GM11168 (cell line): ENCODE measurements around the gene FAM171A1.
"Not testable (repeated sequence)": the region's sequence is repeated elsewhere in the genome, so short reads cannot be mapped to it uniquely, and the experiment has no call there.

Experiments used
- in situ Hi-C: fragments of 300-500 bp; cut with MboI; formaldehyde crosslinking; loops from one replicate; pipeline ENCODE4 v1.12.0; 2022; ENCODE audit warnings: low sequenced_read_pairs; ENCODE audit not compliant: unreplicated experiment

Gene FAM171A1

DNA sequence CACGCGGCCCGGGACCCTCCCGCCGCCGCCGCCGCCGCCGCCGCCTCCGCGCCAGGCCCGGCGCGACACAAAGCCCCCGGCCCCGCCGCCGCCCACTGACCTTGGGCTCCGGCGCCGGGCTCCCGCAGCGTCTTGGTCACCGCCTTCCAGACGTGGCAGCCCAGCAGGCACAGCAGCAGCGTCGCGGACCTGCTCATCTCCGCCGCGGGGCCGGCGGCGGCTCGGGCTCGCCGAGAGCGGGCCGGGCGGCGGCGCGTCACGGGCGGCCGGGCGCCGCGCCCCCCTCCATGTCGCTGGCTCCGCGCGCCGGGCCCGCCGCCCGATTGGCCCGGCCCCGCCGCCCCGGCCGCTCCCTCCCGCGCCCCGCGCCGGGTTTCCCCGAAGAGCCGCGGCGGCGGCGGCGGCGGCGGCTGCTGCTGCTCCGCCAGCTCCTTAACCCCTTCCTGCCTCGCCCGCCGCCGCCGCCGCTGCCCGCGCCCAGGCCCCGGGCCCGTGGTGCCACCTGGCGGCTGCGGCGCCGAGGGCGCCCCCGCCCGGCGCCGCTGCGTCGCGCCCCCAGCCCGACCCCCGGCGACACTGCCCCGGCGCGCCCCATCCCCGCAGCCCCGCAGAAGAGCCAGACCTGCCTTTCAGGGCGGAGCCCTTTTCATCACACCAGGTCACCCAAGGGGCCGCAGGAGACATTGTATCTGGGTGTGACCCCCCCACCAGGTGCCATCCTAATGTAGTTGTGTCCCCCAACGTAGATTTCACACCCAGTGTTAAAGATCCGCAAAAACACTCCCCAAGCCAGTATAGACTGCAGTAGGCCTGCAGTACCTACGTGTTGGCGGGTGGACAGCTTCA, at the start of gene FAM171A1:
FAM171A1 (minus strand) TSS at position 434 of the 846 bp plus-strand sequence; CDS start at position 197, 237 bp downstream.
- in situ Hi-C loops: no loop called here

DNA sequence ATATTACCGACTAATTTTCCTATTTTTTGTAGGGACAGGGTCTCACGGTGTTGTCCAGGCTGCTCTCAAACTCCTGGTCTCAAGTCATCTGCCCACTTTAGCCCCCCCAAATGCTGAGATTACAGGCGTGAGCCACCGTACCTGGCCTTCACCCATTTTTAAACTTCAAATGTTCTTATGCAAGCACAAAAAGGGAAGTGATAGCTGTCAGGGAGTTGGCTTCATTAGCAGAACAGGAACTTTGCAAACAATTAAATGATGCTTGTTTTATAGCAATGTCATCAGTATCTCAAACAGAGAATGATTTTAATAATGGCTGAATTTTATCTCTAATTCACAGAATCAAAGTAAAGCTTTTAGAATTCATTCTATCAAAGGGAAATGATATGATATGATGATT, 49.8 kb upstream of the FAM171A1 start:
- in situ Hi-C loops: no loop called here

DNA sequence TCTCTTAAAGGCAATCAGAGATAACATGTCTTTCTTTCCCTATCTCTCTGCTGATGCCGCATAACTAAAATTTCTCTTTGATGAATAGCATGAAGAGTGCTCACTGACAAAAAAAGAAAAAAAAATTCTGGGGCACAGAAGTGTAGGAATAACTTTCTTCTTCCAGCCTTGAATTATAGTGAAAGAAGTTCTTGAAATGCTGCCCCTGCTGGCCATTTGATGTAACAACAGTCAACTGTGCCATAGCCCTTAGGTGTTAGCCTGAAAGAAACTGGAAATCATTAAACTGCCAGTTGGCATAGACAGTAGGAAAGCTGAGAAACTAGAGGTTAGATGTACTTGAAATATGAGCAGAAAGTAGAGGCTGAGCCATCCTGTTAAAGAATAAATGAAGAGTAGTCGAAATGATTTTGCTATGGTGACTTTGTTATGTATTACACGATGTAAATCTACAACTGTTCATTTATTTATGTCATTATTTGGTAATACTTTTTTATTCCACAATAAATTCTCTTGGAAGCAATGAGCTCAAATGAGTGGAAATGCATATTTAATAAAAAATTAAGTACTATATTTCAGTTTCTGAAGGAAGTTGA, 48.3 kb upstream of the FAM171A1 start:
- in situ Hi-C loops: no loop called here

DNA sequence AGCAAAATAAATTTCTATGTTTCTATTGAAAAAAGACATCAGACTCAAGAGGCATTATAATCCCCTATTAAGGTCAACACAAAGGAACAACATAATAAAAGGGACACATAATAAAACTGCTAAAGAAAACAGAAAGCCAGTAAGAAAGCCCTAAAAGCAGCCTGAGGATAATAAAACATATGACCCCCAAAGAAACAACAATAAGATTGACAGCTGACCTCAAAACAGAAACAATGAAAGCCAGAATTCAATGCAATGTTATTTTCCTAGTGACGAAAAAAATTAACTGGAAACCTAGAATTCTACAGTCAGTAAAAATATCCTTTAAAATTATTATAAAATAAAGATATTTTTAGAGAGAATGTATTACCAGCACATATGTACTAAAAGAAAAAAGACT, 44.9 kb upstream of the FAM171A1 start:
- in situ Hi-C loops: no loop called here

DNA sequence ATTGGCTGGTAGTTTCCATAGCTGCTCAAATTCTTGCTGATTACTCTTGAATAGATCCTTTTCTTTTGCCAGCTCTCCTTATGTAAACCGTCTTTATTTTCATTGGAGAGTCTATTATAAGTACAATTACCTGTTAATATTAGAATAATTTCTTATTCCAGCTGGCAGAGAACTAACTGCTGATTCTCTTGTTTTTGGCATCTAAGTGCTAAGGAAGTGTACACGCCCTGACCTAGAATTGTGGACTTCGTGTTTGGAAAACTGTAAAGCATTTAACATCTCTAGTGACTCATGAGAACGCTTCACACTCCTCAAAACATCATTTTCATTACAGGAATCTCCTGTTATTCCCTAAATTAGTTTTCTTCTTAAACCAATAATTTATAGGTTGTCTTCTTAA, 39.9 kb upstream of the FAM171A1 start:
- in situ Hi-C loops: no loop called here

DNA sequence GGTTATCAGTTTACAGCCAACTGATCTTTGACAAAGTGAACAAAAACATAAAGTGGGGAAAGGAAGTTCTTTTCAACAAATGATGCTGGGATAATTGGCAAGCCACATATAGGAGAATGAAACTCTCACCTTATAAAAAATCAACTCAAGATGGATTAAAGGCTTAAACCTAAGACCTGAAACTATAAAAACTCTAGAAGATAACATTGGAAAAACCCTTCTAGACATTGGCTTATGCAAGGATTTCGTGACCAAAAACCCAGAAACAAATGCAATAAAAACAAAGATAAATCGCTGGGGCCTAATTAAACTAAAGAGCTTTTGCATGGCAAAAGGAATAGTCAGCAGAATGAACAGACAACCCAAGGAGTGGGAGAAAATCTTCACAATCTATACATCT, 38.3 kb upstream of the FAM171A1 start:
- in situ Hi-C loops: not testable (repeated sequence)

DNA sequence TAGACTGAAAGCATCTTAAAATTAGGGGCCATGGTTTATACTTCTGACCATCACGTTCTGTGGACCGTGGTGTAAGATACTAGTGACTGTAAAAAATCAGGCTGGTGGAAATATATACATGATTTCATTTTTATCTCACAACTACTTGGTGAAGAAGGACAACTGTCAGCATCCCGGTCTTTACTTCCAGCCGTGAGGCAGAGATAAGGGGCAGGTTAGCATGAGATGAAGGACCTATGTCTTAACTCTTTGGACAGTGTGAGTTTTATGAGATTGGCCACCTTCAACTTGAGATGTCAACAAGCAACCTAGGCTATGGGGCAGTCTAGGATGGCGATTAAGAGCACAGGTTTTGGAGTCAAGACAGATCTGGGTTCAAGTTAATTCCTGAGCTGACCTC, 37.5 kb upstream of the FAM171A1 start:
- in situ Hi-C loops: no loop called here

DNA sequence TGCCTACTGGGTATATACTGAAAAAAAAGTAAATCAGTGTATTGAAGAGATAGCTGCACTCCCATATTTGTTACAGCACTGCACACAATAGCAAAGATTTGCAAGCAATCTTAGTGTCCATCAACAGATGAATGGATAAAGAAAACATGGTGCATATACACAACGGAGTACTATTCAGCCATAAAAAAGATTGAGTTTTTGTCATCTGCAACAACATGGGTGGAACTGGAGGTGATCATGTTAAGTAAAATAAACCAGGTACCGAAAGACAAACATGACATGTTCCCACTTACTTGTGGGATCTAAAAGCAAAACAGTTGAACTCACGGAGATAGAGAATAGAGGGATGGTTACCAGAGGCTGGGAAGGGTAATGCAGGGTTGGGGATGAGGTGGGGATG, 34.2 kb upstream of the FAM171A1 start:
- in situ Hi-C loops: no loop called here

DNA sequence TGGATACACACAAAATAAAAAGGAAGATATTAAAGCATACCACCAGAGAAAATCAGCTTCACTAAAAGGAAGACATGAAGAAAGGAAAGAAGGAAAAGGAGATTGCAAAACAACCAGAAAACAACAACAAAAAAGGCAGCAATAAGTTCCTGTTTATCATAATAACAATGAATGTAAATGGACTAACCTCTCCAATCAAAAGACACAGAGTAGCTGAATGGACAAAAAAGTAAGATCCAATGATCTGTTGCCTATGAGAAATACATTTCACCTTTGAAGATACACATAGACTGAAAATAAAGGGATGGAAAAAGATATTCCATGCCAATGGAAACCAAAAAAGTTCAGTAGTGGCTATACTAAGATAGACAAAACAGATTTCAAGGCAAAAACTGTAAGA, 30.3 kb upstream of the FAM171A1 start:
- in situ Hi-C loops: no loop called here

DNA sequence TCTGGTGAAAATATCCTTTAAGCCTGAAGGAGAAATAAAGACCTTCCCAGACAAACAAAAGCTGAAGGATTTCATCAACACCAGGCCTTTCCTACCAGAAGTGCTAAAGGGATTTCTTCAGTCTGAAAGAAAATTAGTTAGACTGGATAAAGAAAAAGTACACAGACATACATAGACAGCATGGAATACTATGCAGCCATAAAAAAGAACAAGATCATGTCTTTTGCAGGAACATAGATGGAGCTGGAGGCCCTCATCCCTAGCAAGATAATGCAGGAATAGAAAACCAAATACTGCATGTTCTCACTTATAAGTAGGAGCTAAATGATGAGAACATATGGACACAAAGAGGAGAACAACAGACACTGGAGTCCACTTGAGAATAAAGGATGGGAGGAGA, 29.4 kb upstream of the FAM171A1 start:
- in situ Hi-C loops: not testable (repeated sequence)

DNA sequence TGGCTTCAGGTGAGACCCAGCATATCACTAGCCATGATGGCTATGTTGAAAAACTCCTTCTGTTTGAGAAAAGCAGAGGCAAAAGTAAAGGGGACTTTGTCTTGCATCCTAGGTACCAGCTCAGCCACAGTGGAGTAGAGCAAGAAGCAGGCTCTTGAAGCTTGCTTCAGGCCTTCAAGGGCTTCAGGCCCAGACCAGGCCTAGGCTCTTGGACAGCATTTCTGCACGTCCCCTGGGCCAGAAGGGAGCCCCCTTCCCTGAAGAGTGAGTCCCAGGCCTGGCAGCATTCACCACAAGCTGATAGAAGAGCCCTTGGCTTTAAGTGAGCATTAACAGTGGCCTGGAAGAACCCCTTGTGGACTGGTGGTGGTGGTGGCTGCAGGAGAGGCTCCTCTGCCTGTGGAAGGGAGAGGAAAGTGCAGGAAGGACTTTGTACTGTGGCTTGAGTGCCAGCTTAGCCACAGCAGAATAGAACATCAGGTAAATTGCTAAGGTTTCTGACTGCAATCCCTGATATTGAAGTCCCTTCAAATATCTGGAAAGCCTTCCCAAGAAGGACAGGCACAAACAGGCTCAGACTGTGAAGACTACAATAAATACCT, 28.1 kb upstream of the FAM171A1 start:
- in situ Hi-C loops: no loop called here

DNA sequence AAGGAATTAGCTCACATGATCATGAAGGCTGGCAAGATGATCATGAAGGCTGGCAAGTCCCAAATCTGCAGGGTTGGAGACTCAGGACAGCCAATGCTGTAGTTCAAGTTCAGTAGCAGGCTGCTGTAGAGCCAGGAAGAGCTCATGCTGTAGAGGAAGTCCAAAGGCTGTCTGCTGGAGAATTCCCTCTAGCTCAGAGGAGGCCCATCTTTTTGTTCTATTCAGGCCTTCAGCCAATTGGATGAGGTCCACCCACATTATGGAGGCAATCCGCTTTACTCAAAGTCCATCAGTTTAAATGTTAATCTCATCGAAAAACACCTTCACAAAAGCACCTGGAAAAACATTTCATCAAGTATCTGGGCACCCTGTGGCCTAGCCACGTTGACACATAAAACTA, 24.8 kb upstream of the FAM171A1 start:
- in situ Hi-C loops: no loop called here

DNA sequence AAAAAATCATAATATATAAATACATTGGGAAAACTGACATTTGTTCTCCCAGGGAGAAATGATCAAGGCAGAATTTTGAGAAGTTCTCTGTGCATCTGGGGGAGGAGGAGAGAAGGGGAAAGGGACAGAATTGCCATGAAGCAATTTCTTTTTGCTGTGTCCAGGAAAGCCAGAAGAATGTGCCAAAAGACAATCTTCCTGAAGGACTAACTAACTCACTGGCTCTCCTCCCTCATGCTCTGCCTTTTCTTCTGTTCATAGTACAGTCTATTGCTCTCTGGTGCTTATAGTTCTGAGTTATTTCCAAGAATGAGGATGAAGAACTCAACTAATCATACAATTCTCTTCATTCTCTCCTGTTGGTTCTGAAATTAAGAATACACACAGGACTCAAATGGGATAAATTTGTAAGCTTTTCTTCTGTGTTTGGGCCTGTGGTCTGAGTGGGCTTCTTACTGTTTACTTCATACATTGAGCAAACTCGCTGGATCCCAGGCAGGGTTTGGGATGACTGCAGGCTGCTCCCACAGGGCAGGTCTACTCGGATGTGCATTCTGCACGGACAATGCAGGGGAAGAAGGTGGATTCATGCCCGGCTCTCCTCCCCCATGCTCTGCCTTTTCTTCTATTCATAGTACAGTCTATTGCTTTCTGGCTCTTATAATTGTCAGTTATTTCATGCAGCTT, 22.2 kb upstream of the FAM171A1 start:
- in situ Hi-C loops: no loop called here

DNA sequence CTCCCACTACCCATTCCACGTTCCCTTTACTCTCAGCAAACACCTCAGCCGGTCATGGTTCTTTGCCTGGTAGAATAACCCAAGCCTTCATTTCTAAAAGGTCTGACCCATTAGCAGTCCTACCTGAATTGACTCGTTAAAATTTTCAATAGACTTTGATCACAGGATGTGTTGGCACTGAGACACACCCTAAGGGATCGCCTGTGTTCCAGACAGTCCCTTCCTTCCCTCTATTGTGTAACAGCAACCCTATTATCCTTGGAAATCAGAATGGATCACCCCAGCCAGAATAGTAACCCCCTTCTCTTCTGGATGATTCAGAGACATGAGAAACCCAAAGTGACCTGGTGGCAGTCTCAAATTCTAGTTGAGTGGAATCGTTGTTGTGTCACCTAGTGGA, 20.4 kb upstream of the FAM171A1 start:
- in situ Hi-C loops: no loop called here

DNA sequence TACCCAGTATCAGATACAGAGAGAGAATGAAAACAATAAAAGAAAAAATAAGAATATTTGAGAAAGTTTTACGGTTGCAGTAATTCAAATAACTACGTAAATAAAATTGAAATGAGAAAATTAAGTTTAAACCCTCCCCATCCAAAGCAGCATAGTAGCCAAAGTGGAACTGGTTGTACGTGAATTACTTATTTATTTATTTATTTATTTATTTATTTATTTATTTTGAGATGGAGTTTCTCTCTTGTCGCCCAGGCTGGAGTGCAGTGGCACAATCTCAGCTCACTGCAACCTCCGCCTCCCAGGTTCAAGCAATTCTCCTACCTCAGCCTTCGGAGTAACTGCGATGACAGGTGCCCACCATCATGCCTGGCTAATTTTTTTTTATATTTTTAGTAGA, 17.1 kb upstream of the FAM171A1 start:
- in situ Hi-C loops: not testable (repeated sequence)

DNA sequence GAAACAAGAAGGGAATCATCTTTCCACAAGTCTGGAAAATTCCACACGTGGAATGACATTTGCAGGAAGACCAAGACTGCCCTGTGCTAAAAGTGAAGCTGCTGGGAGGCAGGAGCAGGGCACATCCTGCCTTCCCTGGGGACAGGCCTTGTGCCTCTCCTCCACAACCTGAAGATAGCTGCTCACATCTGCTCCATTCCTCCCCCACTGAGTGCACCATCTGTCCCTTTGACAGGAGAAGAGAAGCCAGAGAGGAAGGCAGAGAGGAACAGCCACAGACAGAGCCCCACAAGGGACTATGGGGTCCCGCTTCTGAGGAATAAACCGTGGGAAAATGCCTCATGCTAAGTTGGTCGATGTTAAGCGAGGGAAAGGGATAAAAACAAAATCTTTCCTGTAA, 15.9 kb upstream of the FAM171A1 start:
- in situ Hi-C loops: no loop called here

DNA sequence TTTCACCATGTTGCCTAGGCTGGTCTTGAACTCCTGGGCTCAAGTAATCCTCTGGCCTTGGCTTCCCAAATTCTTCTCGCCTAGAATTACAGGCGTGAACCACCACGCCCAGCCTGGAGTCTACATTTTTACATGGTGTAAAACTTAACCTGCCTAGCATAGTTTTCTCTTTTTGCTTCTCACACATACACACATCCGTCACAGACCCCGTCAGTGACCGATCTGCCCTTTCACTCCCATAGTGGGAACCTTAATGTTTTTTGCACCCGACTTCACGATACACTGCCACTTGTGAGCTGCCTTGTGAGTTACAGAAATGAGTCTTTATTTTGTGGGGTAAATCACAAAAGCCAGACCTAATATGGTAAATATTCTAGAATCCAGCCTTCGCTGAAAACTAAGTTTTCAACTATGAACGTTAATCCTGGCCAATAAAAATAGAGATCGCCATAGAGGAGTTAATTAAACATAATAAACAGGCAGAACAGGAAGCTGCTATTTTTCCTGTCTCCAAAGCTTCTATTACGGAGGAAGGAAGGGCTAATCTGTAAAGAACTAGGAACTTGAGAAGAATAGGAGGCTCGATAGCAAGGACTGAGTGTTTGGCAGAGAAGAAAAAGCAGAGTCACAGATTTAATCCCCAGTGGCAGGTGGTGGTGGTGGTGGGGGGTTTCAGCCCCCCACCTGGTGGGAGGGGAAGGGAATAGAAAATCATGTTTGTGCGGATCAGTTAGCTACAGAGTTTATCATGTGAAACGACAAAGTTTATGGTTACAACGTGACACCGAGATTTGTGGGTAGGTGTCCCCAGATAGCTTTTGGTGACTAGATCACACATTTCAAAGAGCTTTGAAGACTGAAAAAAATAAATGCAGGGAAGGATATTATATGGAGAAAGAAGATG, 14.7 kb upstream of the FAM171A1 start:
- in situ Hi-C loops: no loop called here

DNA sequence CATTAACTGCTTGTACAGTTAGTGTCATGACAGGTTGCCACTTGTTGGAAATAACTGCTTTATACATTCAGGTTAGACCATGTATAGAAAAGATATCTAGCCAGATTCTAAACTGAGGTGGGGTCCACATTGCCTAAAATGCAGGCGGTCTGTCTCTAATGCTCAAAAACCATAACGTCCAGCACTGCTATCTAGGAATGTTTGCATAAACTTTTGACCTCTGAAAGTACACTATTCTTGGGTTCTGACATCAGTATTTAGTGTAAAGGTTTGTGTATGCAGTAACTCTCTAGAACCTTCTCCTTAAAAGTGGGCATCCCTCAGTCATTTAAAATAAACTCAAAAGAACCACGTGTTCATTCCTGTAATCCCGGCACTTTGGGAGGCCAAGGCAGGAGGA, 10.3 kb upstream of the FAM171A1 start:
- in situ Hi-C loops: no loop called here

DNA sequence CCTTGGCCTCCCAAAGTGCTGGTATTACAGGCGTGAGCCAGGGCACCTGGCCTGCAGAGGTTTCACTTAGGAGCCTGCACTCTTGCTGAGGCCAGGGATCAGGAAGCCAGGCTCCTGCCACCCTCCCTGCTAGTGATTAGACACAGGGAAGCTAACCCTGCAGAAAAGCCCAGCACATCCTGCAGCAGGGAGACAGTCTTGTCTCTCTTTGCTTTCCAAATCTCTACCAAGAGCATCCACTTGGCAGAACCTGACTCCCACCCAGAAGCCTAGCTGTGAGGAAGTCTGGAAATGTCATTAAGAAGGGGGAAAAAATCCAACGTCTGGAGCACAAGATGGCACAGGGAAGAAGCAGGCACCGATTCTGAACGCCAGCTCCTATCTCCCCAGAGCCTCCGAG, 8.0 kb upstream of the FAM171A1 start:
- in situ Hi-C loops: no loop called here

DNA sequence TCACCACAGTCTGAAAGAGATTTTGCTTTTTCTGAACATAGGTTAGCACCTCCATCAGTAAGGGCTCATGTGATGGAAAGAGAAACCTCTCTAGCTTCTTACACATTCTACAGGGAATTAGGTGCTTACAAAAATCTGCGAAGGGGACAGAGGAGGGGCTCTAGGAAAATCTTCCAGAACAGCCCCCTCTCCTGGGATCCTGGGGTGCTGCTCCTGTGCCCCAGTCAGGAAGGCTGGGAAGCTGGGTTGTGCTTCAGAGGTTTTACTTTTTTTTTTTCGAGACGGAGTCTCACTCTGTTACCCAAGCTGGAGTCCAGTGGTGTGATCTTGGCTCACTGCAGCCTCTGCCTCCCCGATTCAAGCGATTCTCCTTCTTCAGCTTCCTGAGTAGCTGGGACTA, 7.5 kb upstream of the FAM171A1 start:
- in situ Hi-C loops: no loop called here
